GM21786 (cell line): Measurements from ENCODE around the gene ZBTB7A.
"Not testable (repeated sequence)": the region's sequence is repeated elsewhere in the genome, so short reads cannot be mapped to it uniquely, and the experiment has no call there.

Source experiments
- ATAC-seq: cut with Tn5 transposase; IDR thresholded peaks from one replicate; pipeline ENCODE4 v1.9.1; 2021; ENCODE audit not compliant: unreplicated experiment

ZBTB7A gene

GRCh38 chr19:4018775-4019504 is 47.8 kb downstream of the ZBTB7A start:
- ATAC-seq: no peak

DNA sequence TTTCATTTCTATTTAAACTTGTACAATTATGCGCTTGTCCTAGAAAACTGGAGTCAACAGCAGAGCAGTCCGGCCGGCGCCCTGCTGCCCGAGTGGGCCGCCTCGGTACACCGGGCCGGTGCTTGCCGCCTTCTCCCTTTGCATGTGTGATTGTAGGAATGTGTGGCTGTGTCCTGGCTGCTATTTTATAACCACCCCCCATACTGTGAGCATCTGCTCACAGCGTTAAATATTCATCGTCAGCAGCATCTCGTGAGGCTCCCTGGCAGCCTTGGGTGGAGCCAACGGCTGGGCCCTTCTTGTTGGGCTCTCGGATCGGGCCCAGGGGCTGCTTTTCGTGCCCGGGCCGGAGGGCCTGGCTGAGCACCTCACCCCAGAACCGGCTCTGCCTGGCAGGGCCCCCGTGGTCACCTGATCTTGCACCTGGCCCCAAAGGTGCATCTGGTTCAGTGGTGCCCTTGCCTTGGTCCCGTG is 48.5 kb downstream of the ZBTB7A start:
- no peak for ATAC-seq

- no peak for ATAC-seq
These were observed 49.6 kb downstream of the ZBTB7A start for GRCh38 chr19:4016903-4017638.

- no peak for ATAC-seq
These were observed 50.2 kb downstream of the ZBTB7A start for GRCh38 chr19:4016486-4016885.

- ATAC-seq: no peak
These were observed 50.8 kb downstream of the ZBTB7A start for GRCh38 chr19:4015705-4016402.

- no peak for ATAC-seq
These were observed 51.9 kb downstream of the ZBTB7A start for GRCh38 chr19:4014541-4015491.

GRCh38 chr19:4013886-4014540 is 52.7 kb downstream of the ZBTB7A start:
- ATAC-seq: no peak

DNA sequence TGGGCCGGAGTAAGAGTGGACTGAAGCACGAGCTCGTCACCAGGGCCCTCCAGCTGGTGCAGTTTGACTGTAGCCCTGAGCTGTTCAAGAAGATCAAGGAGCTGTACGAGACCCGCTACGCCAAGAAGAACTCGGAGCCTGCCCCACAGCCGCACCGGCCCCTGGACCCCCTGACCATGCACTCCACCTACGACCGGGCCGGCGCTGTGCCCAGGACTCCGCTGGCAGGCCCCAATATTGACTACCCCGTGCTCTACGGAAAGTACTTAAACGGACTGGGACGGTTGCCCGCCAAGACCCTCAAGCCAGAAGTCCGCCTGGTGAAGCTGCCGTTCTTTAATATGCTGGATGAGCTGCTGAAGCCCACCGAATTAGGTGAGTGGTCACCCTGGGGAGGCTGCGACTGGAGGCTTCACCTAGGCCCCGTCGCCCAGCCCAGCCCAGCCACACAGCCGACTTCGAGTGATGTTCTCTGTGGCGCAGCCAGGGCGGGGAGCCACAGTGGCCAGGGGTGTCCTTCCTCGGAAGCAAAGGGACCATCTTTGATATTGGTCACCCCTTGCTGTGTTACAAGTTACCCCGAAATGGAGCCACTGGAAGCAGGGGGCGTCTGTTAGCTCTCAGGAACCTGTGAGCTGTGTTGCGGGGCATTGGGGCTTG is 53.6 kb downstream of the ZBTB7A start:
- ATAC-seq: no peak

GRCh38 chr19:4012092-4012974 is 54.4 kb downstream of the ZBTB7A start:
- no peak for ATAC-seq

DNA sequence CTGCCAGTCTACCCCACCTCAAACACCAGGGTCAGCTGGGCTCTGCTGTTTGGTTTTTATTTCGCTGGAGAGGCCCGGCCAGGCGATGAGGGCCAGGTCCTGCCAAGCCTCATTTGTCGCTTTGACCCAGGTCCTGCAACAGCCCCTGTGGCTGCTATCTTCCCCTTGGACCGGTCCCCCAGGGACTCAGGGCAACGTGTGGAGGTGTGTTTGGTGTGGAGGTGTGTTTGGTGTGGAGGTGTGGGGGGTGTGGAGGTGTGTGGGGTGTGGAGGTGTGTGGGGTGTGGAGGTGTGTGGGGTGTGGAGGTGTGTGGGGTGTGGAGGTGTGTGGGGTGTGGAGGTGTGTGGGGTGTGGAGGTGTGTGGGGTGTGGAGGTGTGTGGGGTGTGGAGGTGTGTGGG is 55.3 kb downstream of the ZBTB7A start:
- ATAC-seq: not testable (repeated sequence)

DNA sequence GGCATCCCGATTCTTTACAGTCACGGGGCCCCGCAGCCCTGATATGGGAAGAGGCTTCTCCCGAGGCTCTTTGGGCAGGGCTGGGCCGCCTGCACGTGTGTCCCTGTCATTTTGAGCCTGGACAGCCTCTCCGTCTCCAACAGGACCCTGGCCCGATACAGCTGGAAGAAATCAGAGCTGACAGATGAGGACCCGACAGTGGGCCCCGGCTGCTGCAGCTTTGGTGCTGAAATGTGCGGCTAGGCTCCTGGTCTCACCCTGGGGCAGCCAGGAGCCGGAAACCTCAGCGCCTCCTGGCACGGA is 55.9 kb downstream of the ZBTB7A start:
- ATAC-seq: no peak

DNA sequence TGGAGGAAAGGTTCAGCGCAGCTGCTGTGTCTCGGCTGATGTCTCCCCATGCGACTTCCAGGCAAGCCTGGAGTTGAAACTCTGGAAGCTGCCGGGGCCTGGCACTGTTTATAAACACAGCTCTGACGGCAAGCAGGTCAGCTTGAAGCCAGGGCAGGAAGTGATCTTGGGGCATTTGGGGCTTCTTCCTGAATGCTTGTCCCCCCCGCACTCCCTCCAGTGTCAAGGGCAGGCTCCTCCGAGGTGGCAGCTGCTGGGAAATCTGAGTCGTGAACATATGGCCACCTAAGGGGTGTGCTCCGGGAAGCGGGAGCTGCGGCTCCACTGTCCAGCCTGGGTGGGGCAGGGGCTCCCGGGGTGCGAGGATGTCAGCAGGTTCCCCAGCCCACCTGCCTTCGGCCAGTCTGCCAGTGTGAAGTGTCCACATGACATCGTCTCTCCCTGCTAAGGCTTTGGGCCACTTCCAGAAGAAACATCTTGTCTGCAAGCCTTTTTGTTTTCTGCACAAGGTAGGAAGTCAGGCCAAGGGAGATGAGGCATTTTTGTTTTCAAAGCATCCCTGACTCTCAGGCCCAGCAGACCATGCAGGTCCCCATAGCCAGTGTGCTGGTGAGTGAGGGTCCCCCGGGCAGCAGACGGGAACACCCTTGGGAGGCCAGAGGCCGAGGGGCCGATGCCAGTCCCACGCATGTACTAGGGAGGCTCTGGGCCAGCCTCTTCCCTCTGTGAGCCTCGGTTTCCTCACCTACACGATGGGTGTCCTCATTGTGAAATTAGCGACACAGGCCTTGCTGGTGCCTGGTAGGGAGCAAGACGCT is 56.5 kb downstream of the ZBTB7A start:
- no peak for ATAC-seq

DNA sequence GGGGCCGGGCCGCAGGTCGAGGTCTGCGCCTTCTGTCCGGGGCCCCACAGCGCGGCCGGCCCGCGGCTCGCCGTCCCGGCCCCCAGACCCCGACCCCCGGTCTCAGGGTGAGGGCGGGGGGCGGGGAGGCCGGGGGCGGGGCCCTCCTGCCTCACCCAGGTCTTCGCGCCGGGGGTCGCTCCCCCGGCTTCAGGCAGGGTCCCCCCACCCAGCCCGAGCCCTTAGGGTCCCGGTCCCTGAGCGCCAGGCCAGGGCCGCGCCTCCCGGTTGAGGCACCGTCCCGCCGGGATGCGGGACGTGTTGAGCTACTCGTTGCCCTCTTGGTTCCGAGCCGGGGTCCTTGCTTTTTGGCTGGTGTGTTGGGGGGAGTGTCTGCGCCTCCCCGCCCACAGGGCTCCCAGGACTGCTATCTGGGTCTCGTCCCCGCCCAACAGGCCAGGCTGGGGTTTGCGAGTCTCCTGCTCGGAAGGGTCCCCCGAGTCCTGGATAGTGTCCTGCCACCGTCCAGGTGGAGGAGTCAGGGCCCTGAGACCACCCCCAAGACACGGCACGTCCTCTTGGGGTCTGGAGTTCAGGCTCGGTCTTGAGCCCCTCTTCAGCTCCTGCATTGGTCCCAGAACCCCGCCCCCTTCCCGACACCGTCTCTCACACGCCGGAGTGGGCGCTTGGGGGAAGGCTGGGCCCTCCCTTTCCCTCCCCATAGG is 58.7 kb downstream of the ZBTB7A start:
- no peak for ATAC-seq

- ATAC-seq: peak; percentile 82
These were observed 59.5 kb downstream of the ZBTB7A start, which contains the start of gene PIAS4 for GRCh38 chr19:4007021-4007835. Gene PIAS4 (plus strand): TSS chr19:4007736. CDS start chr19:4007761, 25 bp downstream.

GRCh38 chr19:4005436-4005835 is 61.3 kb downstream of the ZBTB7A start:
- ATAC-seq: not testable (repeated sequence)

DNA sequence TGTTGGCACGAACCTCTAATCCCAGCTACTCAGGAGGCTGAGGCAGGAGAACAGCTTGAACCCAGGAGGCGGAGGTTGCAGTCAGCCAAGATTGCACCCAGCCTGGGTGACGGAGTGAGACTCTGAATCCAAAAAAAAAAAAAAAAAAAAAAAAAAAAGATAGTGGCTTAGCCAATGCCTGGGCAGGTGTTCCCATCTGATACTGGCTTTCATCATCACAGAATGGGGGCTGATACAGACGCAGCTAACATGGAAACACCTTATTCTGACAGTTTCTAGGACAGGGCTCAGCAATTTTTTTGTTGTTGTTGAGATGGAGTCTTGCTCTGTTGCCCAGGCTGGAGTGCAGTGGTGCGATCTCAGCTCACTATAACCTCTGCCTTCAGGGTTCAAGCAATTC is 65.9 kb downstream of the ZBTB7A start:
- not testable (repeated sequence) for ATAC-seq
